A549 (cell line): Measurements from ENCODE around the gene PRDM1.

Experiments
- BHLHE40 ChIP-seq: IDR thresholded peaks from 2 replicates; pipeline ENCODE4 v1.6.1; 2012; ENCODE audit warnings: low read depth, low read length, inconsistent platforms
- CEBPB ChIP-seq, 2 experiments: fragments of >200 bp in 1 of 2; sonication (Bioruptor Twin) in 1 of 2; formaldehyde crosslinking in 1 of 2; IDR thresholded peaks; 2 replicates each; pipeline ENCODE4 v1.6.1; 2012 to 2016
- CHD2 ChIP-seq: fragments of 150-350 bp; IDR thresholded peaks from 2 replicates; pipeline ENCODE4 v1.6.1; 2014; ENCODE audit warnings: low read length; ENCODE audit not compliant: partially characterized antibody
- CTCF ChIP-seq: fragments of >200 bp; sonication (Bioruptor Twin); formaldehyde crosslinking; IDR thresholded peaks from 3 replicates; pipeline ENCODE4 v1.5.1; 2016
- ESRRA ChIP-seq: fragments of 150-350 bp; IDR thresholded peaks from 2 replicates; pipeline ENCODE4 v1.6.1; 2014; ENCODE audit warnings: mild to moderate bottlenecking, low read length, borderline replicate concordance
- MAX ChIP-seq: IDR thresholded peaks from 2 replicates; pipeline ENCODE4 v1.6.1; 2012
- MAZ ChIP-seq: fragments of 150-350 bp; IDR thresholded peaks from 2 replicates; pipeline ENCODE4 v1.6.1; 2014; ENCODE audit warnings: antibody characterized with exemption, low read depth, low read length, borderline replicate concordance
- NPAS2 ChIP-seq: fragments of 250-450 bp; sonication (Bioruptor Pico); IDR thresholded peaks from 2 replicates; pipeline ENCODE4 v1.8.0; 2022; ENCODE audit warnings: mild to moderate bottlenecking, moderate library complexity, borderline replicate concordance
- NR3C1 ChIP-seq: fragments of >200 bp; sonication (Bioruptor Twin); formaldehyde crosslinking; IDR thresholded peaks from 3 replicates; pipeline ENCODE4 v1.6.1; 2017
- REST ChIP-seq: fragments of 200-600 bp; sonication (generic); IDR thresholded peaks from 2 replicates; pipeline ENCODE4 v1.6.1; 2016; ENCODE audit warnings: antibody characterized with exemption, mild to moderate bottlenecking, moderate library complexity
- ZFP36 ChIP-seq: fragments of 450-650 bp; IDR thresholded peaks from 2 replicates; pipeline ENCODE4 v1.6.1; 2014; ENCODE audit warnings: borderline replicate concordance; ENCODE audit not compliant: partially characterized antibody
- ZSCAN20 ChIP-seq: fragments of 250-450 bp; sonication (Bioruptor Pico); IDR thresholded peaks from 2 replicates; pipeline ENCODE4 v1.8.0; 2022; ENCODE audit warnings: mild to moderate bottlenecking, moderate library complexity

- TF ChIP-seq ZSCAN20, result no peak
- TF ChIP-seq NR3C1, result no peak
- TF ChIP-seq CTCF, result no peak
- no peak for TF ChIP-seq NPAS2 (CRISPR knock-in tag)
- no peak for TF ChIP-seq MAX
- no peak for TF ChIP-seq MAZ
- TF ChIP-seq CEBPB (IDR thresholded peaks at IDR 0.05), result no peak
- TF ChIP-seq ZFP36, result no peak
- TF ChIP-seq REST, result no peak
- no peak for TF ChIP-seq BHLHE40
- TF ChIP-seq ESRRA, result no peak
- no peak for TF ChIP-seq CHD2
Observed at GRCh38 chr6:106114492-106114891, 28.4 kb downstream of the PRDM1 start.
